HepG2 (cell line): ENCODE measurements around the gene PIM3. TPM values are rescaled to one million over a fixed set of nuclear protein-coding genes. Genes with fewer than 3 reads are reported as not detected.

Source experiments
- ESRRA ChIP-seq: sonication (generic); formaldehyde crosslinking; IDR thresholded peaks from 2 replicates; pipeline ENCODE4 v1.5.1; 2020; ENCODE audit warnings: mild to moderate bottlenecking, low read depth, missing genetic modification reagents
- KDM3A ChIP-seq: IDR thresholded peaks from 2 replicates; pipeline ENCODE4 v1.6.1; 2018; ENCODE audit warnings: low read depth, missing compliant biosample characterization
- MEIS1 ChIP-seq: sonication (generic); formaldehyde crosslinking; IDR thresholded peaks from 2 replicates; pipeline ENCODE4 v1.9.0; 2021; ENCODE audit warnings: mild to moderate bottlenecking, missing genetic modification reagents, moderate library complexity, borderline replicate concordance
- PHF20 ChIP-seq: sonication (generic); formaldehyde crosslinking; IDR thresholded peaks from 2 replicates; pipeline ENCODE4 v1.5.0; 2020; ENCODE audit warnings: mild to moderate bottlenecking, missing genetic modification reagents
- PPARG ChIP-seq: conservative IDR thresholded peaks from 2 replicates; pipeline ENCODE4 v1.6.1; 2016; ENCODE audit warnings: missing biosample characterization, missing genetic modification reagents
- RAD51 ChIP-seq: fragments of 450-650 bp; IDR thresholded peaks from 2 replicates; pipeline ENCODE4 v1.6.1; 2016; ENCODE audit warnings: borderline replicate concordance
- TCF7L2 ChIP-seq: IDR thresholded peaks from 2 replicates; pipeline ENCODE4 v1.6.1; 2011; ENCODE audit warnings: mild to moderate bottlenecking, low read depth, low read length, moderate library complexity
- TP53 ChIP-seq: sonication (generic); formaldehyde crosslinking; conservative IDR thresholded peaks from 2 replicates; pipeline ENCODE4 v1.4.0; 2020; ENCODE audit warnings: missing genetic modification reagents
- TRIM24 ChIP-seq: sonication (generic); formaldehyde crosslinking; IDR thresholded peaks from 2 replicates; pipeline ENCODE4 v1.8.0; 2022; ENCODE audit warnings: mild to moderate bottlenecking, missing genetic modification reagents
- ZBTB4 ChIP-seq: sonication (generic); formaldehyde crosslinking; IDR thresholded peaks from 2 replicates; pipeline ENCODE4 v1.4.0; 2020; ENCODE audit warnings: missing genetic modification reagents, mild to moderate bottlenecking, borderline replicate concordance
- ZNF282 ChIP-seq: fragments of 450-650 bp; IDR thresholded peaks from 2 replicates; pipeline ENCODE4 v1.6.1; 2018; ENCODE audit not compliant: partially characterized antibody
- ZNF503 ChIP-seq: sonication (generic); formaldehyde crosslinking; IDR thresholded peaks from 2 replicates; pipeline ENCODE4 v1.4.0; 2020; ENCODE audit warnings: missing genetic modification reagents
- ZNF547 ChIP-seq: sonication (generic); formaldehyde crosslinking; IDR thresholded peaks from 2 replicates; pipeline ENCODE4 v1.5.1; 2020; ENCODE audit warnings: mild to moderate bottlenecking, missing genetic modification reagents
- polyA plus RNA-seq, 8 experiments: library from polyadenylated mRNA; depleted of rRNA in 3 of 8; stranded (reverse) in 7 of 8; unstranded in 1 of 8; fragments of >200 nt; fragmentation: Illumina TruSeq in 4 of 8; extraction: Trizol in 4 of 8; gene quantifications; 2 replicates each; pipeline versions ENCODE4 v1.2.1 to v1.2.3, GENCODE V29; 2011 to 2016; ENCODE audit warnings: low read depth in 4 of 8, missing spikeins in 1 of 8, mixed read lengths in 1 of 8; ENCODE audit not compliant: insufficient read depth in 1 of 8
- total RNA-seq, 5 experiments: library from RNA; depleted of rRNA; stranded (reverse); fragments of >200 nt; fragmentation: Illumina TruSeq; extraction: Trizol; gene quantifications; 2 replicates each; pipeline ENCODE4 v1.2.3, GENCODE V29; 2016; ENCODE audit warnings: low read depth in 1 of 5
- TF ChIP-seq, protein P1 (sequence below): IDR thresholded peaks from 2 replicates; pipeline ENCODE4 v1.6.1; 2016; ENCODE audit warnings: missing compliant biosample characterization, missing genetic modification reagents, borderline replicate concordance
- TF ChIP-seq, protein P2 (sequence below): fragments of 450-650 bp; IDR thresholded peaks from 2 replicates; pipeline ENCODE4 v1.6.1; 2016
- TF ChIP-seq, protein P3 (sequence below): IDR thresholded peaks from 2 replicates; pipeline ENCODE4 v1.6.1; 2012; ENCODE audit warnings: low read depth, low read length, improper control_type of control experiment
- TF ChIP-seq, protein P4 (sequence below): sonication (generic); formaldehyde crosslinking; conservative IDR thresholded peaks from 2 replicates; pipeline ENCODE4 v1.8.0; 2022; ENCODE audit warnings: mild to moderate bottlenecking, moderate library complexity, missing genetic modification reagents

PIM3 gene
- total and polyA plus RNA-seq, 2 of the 13 experiments (the other 11 are each of a cell fraction or from before 2014, with no cell fraction given), result 21.6 to 31.2 TPM

GRCh38 chr22:49955581-49956417 is 4.8 kb upstream of the PIM3 start (continued):
- TF ChIP-seq ZNF282, result no peak
- TF ChIP-seq MEIS1, result no peak
- TF ChIP-seq ZBTB4 (CRISPR knock-in tag), result no peak; the same call in none of the 2 replicates
- no peak for TF ChIP-seq TP53
- TF ChIP-seq KDM3A (CRISPR knock-in tag), result 0 out of 2 replicates have a peak, but pooled peaks have one; percentile 46
- TF ChIP-seq, protein P1, sequence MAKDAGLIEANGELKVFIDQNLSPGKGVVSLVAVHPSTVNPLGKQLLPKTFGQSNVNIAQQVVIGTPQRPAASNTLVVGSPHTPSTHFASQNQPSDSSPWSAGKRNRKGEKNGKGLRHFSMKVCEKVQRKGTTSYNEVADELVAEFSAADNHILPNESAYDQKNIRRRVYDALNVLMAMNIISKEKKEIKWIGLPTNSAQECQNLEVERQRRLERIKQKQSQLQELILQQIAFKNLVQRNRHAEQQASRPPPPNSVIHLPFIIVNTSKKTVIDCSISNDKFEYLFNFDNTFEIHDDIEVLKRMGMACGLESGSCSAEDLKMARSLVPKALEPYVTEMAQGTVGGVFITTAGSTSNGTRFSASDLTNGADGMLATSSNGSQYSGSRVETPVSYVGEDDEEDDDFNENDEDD (CRISPR knock-in tag), result no peak
- TF ChIP-seq PPARG, result peak; percentile 45; the same call in 1 of the 2 replicates
- no peak for TF ChIP-seq ESRRA (CRISPR knock-in tag)
- TF ChIP-seq, protein P2, sequence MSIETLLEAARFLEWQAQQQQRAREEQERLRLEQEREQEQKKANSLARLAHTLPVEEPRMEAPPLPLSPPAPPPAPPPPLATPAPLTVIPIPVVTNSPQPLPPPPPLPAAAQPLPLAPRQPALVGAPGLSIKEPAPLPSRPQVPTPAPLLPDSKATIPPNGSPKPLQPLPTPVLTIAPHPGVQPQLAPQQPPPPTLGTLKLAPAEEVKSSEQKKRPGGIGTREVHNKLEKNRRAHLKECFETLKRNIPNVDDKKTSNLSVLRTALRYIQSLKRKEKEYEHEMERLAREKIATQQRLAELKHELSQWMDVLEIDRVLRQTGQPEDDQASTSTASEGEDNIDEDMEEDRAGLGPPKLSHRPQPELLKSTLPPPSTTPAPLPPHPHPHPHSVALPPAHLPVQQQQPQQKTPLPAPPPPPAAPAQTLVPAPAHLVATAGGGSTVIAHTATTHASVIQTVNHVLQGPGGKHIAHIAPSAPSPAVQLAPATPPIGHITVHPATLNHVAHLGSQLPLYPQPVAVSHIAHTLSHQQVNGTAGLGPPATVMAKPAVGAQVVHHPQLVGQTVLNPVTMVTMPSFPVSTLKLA, result no peak
- TF ChIP-seq ZNF547 (CRISPR knock-in tag), result no peak; the same call in 1 of the 2 replicates
- TF ChIP-seq TRIM24 (CRISPR knock-in tag), result no peak
- TF ChIP-seq, protein P3, sequence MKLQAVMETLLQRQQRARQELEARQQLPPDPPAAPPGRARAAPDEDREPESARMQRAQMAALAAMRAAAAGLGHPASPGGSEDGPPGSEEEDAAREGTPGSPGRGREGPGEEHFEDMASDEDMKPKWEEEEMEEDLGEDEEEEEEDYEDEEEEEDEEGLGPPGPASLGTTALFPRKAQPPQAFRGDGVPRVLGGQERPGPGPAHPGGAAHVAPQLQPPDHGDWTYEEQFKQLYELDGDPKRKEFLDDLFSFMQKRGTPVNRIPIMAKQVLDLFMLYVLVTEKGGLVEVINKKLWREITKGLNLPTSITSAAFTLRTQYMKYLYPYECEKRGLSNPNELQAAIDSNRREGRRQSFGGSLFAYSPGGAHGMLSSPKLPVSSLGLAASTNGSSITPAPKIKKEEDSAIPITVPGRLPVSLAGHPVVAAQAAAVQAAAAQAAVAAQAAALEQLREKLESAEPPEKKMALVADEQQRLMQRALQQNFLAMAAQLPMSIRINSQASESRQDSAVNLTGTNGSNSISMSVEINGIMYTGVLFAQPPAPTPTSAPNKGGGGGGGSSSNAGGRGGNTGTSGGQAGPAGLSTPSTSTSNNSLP, result no peak
- no peak for TF ChIP-seq PHF20
- TF ChIP-seq, protein P4, sequence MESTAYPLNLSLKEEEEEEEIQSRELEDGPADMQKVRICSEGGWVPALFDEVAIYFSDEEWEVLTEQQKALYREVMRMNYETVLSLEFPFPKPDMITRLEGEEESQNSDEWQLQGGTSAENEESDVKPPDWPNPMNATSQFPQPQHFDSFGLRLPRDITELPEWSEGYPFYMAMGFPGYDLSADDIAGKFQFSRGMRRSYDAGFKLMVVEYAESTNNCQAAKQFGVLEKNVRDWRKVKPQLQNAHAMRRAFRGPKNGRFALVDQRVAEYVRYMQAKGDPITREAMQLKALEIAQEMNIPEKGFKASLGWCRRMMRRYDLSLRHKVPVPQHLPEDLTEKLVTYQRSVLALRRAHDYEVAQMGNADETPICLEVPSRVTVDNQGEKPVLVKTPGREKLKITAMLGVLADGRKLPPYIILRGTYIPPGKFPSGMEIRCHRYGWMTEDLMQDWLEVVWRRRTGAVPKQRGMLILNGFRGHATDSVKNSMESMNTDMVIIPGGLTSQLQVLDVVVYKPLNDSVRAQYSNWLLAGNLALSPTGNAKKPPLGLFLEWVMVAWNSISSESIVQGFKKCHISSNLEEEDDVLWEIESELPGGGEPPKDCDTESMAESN (CRISPR knock-in tag), result 0 out of 2 replicates have a peak, but pooled peaks have one; percentile 37
- no peak for TF ChIP-seq TCF7L2
- TF ChIP-seq ZNF503 (CRISPR knock-in tag), result no peak
- TF ChIP-seq RAD51, result no peak
